ACC112 (cell line): Measurements from ENCODE around the gene TMEM253.

Source experiments
- H2AFZ ChIP-seq: fragments of 200-600 bp; sonication (generic); one replicate; pipeline ENCODE4 v1.6.0; 2017; ENCODE audit warnings: antibody characterized with exemption, low read length; ENCODE audit not compliant: unreplicated experiment
- H3K27ac ChIP-seq: fragments of 200-600 bp; sonication (generic); 2 replicates; pipeline ENCODE4 v1.5.1; 2014; ENCODE audit warnings: low read depth, mild to moderate bottlenecking, antibody characterized with exemption, low read length, moderate library complexity
- H3K27me3 ChIP-seq: fragments of 200-600 bp; sonication (generic); 2 replicates; pipeline ENCODE4 v1.6.1; 2014; ENCODE audit warnings: mild to moderate bottlenecking, antibody characterized with exemption, low read length, moderate library complexity, mixed read lengths; ENCODE audit not compliant: insufficient read depth
- H3K36me3 ChIP-seq: fragments of 200-600 bp; sonication (generic); 2 replicates; pipeline ENCODE4 v1.6.1; 2016; ENCODE audit warnings: mild to moderate bottlenecking, antibody characterized with exemption, low read length, moderate library complexity, mixed read lengths; ENCODE audit not compliant: insufficient read depth
- H3K4me1 ChIP-seq: fragments of 200-600 bp; sonication (generic); one replicate; pipeline ENCODE4 v1.6.1; 2016; ENCODE audit warnings: low read length, mixed read lengths; ENCODE audit not compliant: insufficient read depth, unreplicated experiment, control insufficient read depth
- H3K4me3 ChIP-seq: fragments of 200-600 bp; sonication (generic); 2 replicates; pipeline ENCODE4 v1.5.1; 2014; ENCODE audit warnings: mild to moderate bottlenecking, low read depth, low read length
- H3K79me2 ChIP-seq: fragments of 200-600 bp; sonication (generic); one replicate; pipeline ENCODE4 v1.6.0; 2016; ENCODE audit warnings: low read length; ENCODE audit not compliant: control insufficient read depth, unreplicated experiment, insufficient read depth

The TMEM253 gene

GRCh38 chr14:21133901-21134300 lies 33.0 kb downstream of the TMEM253 start:
- Histone ChIP-seq H3K4me1 (no peaks in the 10 kb centered on the region), H3K36me3 (no peaks in the 10 kb centered on the region), H3K27me3 (peaks cover 4% of the 10 kb centered on the region), H2AFZ (no peak overlapping the region), H3K79me2 (no peaks in the 10 kb centered on the region), H3K27ac (no peak overlapping the region), H3K4me3 (no peak overlapping the region)

GRCh38 chr14:21136024-21136423 lies 35.2 kb downstream of the TMEM253 start:
- no peak overlapping the region for H3K27ac ChIP-seq
- H3K4me1 ChIP-seq, result no peaks in the 10 kb centered on the region
- no peak overlapping the region for H2AFZ ChIP-seq
- H3K36me3 ChIP-seq, result no peaks in the 10 kb centered on the region
- no peaks in the 10 kb centered on the region for H3K27me3 ChIP-seq
- no peaks in the 10 kb centered on the region for H3K79me2 ChIP-seq
- H3K4me3 ChIP-seq, result no peak overlapping the region

GRCh38 chr14:21142357-21142756 lies 41.5 kb downstream of the TMEM253 start:
- no peaks in the 10 kb centered on the region for H3K4me1 ChIP-seq
- H3K36me3 ChIP-seq, result no peaks in the 10 kb centered on the region
- H2AFZ ChIP-seq, result no peak overlapping the region
- H3K79me2 ChIP-seq, result no peaks in the 10 kb centered on the region
- H3K27ac ChIP-seq, result no peak overlapping the region
- peaks cover 12% of the 10 kb centered on the region for H3K27me3 ChIP-seq
- H3K4me3 ChIP-seq, result no peak overlapping the region

- peaks cover 33% of the 10 kb centered on the region for H3K27me3 ChIP-seq
- no peak overlapping the region for H2AFZ ChIP-seq
- H3K79me2 ChIP-seq, result no peaks in the 10 kb centered on the region
- H3K4me3 ChIP-seq, result no peak overlapping the region
- H3K27ac ChIP-seq, result no peak overlapping the region
- no peaks in the 10 kb centered on the region for H3K4me1 ChIP-seq
- no peaks in the 10 kb centered on the region for H3K36me3 ChIP-seq
These were observed 44.6 kb downstream of the TMEM253 start for GRCh38 chr14:21145437-21145836.

GRCh38 chr14:21149641-21150367 lies 48.9 kb downstream of the TMEM253 start:
- no peak overlapping the region for H3K27ac ChIP-seq
- H3K36me3 ChIP-seq, result no peaks in the 10 kb centered on the region
- H2AFZ ChIP-seq, result no peak overlapping the region
- no peaks in the 10 kb centered on the region for H3K4me1 ChIP-seq
- H3K27me3 ChIP-seq, result peaks cover 59% of the 10 kb centered on the region
- H3K79me2 ChIP-seq, result no peaks in the 10 kb centered on the region
- H3K4me3 ChIP-seq, result no peak overlapping the region
